PC-3 (cell line): ENCODE results near the gene ALG3.

Experiments used
- CTCF ChIP-seq: fragments of 300-600 bp; sonication (generic); conservative IDR thresholded peaks from 2 replicates; pipeline ENCODE4 v1.5.1; 2017; ENCODE audit warnings: antibody characterized with exemption, low read depth, mild to moderate bottlenecking, low read length
- EZH2 ChIP-seq: fragments of 300-600 bp; sonication (generic); IDR thresholded peaks from one replicate; pipeline ENCODE4 v1.6.1; 2017; ENCODE audit warnings: antibody characterized with exemption, mild to moderate bottlenecking, low read length; ENCODE audit not compliant: unreplicated experiment
- EZH2phosphoT487 ChIP-seq: fragments of 300-600 bp; sonication (generic); IDR thresholded peaks from 2 replicates; pipeline ENCODE4 v1.6.1; 2018; ENCODE audit warnings: mild to moderate bottlenecking, antibody characterized with exemption, low read length, borderline replicate concordance

GRCh38 chr3:184260724-184261269 lies 12.0 kb upstream of the ALG3 start:
- TF ChIP-seq CTCF (no peak), EZH2phosphoT487 (no peak), EZH2 (no peak)
